Activated naive CD4-positive, alpha-beta T cell treated with anti-CD3 and anti-CD28 coated beads, Interleukin-2, amount 50 U/mL, for 24 hours (primary cell): ENCODE measurements around the gene CREBRF.
"Not testable (repeated sequence)": the region's sequence is repeated elsewhere in the genome, so short reads cannot be mapped to it uniquely, and the experiment has no call there.

Experiments used
- H3K27ac Mint-ChIP-seq: one replicate; pipeline ENCODE4 v1.8.0; 2021; ENCODE audit warnings: mild to moderate bottlenecking, mixed read lengths
- H3K27me3 Mint-ChIP-seq: one replicate; pipeline ENCODE4 v1.8.0; 2021; ENCODE audit warnings: mixed read lengths
- H3K36me3 Mint-ChIP-seq: one replicate; pipeline ENCODE4 v1.8.0; 2021; ENCODE audit warnings: mixed read lengths
- H3K4me1 Mint-ChIP-seq: one replicate; pipeline ENCODE4 v1.8.0; 2021; ENCODE audit warnings: mixed read lengths
- H3K4me3 Mint-ChIP-seq: one replicate; pipeline ENCODE4 v1.8.0; 2021; ENCODE audit warnings: mild to moderate bottlenecking, mixed read lengths
- H3K9me3 Mint-ChIP-seq: one replicate; pipeline ENCODE4 v1.8.0; 2021; ENCODE audit warnings: mixed read lengths

CREBRF gene

DNA sequence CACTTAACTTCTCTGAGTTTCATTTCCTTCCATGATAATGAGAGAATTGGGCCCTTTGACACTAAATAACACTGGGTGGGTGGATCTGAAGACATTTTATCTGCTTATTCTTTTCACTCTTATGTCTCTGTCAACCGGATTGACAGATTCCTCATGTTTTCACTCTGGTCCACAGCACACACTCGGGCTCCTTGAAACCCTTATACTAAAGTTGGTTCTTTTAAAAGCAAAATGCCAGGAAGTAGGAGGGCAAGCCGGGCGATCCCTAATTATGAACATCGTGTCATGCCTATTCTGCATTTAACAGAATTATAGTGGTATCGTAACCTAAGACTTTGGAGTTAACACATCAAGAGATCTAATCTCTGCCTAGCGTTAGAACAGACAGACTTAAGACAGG lies 28.2 kb upstream of the CREBRF start:
- no peak overlapping the region for H3K27ac Mint-ChIP-seq
- H3K4me1 Mint-ChIP-seq: peaks cover 16% of the 10 kb centered on the region

GRCh38 chr5:173028811-173029327 lies 27.3 kb upstream of the CREBRF start:
- H3K27me3 Mint-ChIP-seq: no peaks in the 10 kb centered on the region
- H3K36me3 Mint-ChIP-seq: peaks cover 5% of the 10 kb centered on the region
- no peak overlapping the region for H3K4me3 Mint-ChIP-seq
- H3K9me3 Mint-ChIP-seq: no peaks in the 10 kb centered on the region
- no peak overlapping the region for H3K27ac Mint-ChIP-seq
- H3K4me1 Mint-ChIP-seq: peaks cover 24% of the 10 kb centered on the region

More for the DNA sequence above, 28.2 kb upstream of the CREBRF start:
- peaks cover 3% of the 10 kb centered on the region for H3K36me3 Mint-ChIP-seq
- no peak overlapping the region for H3K4me3 Mint-ChIP-seq
- H3K27me3 Mint-ChIP-seq: no peaks in the 10 kb centered on the region
- no peaks in the 10 kb centered on the region for H3K9me3 Mint-ChIP-seq

DNA sequence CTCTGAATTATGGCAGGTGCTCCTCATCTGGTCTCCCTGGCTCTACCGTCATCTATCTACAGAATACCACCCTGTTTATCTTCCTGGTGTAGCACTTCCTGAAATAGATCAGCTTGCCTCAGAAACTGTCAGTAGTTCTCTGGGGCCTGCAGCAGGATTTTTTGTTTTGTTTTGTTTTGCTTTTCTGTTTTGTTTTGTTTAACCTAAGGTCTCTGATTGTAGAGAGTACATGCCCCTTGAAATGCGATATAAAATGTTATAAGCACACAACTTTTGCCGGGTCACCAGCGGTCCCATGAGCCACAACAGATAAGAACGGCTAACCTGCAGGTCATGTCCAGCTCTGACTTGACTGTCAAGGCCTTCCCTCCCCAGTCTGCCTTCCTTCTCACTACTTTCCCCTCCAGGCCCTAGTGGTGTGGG lies 26.6 kb upstream of the CREBRF start:
- H3K4me1 Mint-ChIP-seq: peaks cover 28% of the 10 kb centered on the region
- H3K4me3 Mint-ChIP-seq: no peak overlapping the region
- peaks cover 4% of the 10 kb centered on the region for H3K36me3 Mint-ChIP-seq

DNA sequence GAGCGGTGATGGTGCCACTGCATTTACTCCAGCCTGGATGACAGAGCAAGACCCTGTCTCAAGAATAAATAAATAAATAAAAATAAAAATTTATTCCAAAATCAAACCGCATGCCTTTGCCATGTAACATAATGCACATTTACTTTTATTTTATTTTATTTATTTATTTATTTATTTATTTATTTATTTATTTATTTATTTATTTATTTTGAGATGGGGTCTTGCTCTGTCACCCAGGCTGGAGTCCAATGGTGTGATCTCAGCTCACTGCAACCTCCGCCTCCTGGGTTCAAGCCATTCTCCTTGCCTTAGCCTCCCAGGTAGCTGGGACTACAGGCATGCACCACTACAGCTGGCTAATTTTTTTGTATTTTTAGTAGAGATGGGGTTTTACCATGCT lies 24.1 kb upstream of the CREBRF start:
- peak overlapping the region; percentile 82 for H3K27ac Mint-ChIP-seq
- H3K36me3 Mint-ChIP-seq: peaks cover 16% of the 10 kb centered on the region
- H3K4me1 Mint-ChIP-seq: peaks cover 41% of the 10 kb centered on the region
- not testable (repeated sequence) for H3K27me3 Mint-ChIP-seq, H3K9me3 Mint-ChIP-seq, H3K4me3 Mint-ChIP-seq

More for the DNA sequence above, 26.6 kb upstream of the CREBRF start:
- Mint-ChIP-seq H3K27me3 (no peaks in the 10 kb centered on the region), H3K27ac (no peak overlapping the region), H3K9me3 (no peaks in the 10 kb centered on the region)

DNA sequence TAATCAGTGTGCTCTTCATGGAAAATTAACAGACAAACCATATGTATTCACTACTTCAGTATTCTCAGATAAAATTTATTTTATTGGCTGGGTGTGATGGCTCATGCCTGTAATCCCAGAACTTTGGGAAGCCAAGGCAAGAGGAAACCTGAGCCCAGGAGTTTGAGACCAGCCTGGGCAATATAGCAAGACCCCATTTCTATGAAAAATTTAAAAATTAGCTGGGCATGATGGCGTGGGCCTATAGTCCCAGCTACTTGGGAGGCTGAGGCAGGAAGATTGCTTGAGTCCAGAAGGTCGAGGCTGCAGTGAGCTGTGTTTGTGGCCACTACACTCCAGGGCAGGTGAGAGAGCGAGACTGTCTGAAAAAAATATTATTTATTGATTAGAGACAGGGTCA lies 23.4 kb upstream of the CREBRF start:
- Mint-ChIP-seq H3K9me3 (no peaks in the 10 kb centered on the region), H3K27ac (peak overlapping the region; percentile 82), H3K4me3 (no peak overlapping the region), H3K4me1 (peaks cover 45% of the 10 kb centered on the region), H3K36me3 (peaks cover 16% of the 10 kb centered on the region), H3K27me3 (no peaks in the 10 kb centered on the region)

DNA sequence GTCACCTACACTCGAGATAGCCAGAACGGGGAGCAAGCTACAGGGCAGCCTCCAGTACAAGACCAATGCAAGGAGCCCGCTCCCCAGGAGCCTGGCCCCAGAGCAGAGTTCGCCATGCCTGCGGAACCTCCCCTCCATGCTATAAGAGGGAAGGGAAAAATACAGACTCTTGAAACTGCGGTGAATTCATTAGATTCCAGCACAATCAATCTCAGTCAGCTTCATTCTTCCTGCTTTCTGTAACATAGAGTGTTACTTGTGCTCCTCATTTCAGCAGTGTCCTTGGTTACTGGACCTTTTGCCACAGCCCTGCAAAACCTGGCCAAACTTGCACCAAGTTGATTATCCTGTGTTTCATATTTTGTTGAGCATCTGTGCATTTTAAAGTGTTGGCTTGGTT lies 22.2 kb upstream of the CREBRF start:
- H3K4me1 Mint-ChIP-seq: peaks cover 52% of the 10 kb centered on the region
- no peak overlapping the region for H3K4me3 Mint-ChIP-seq
- H3K27ac Mint-ChIP-seq: peak overlapping the region; percentile 76
- no peaks in the 10 kb centered on the region for H3K9me3 Mint-ChIP-seq
- peaks cover 16% of the 10 kb centered on the region for H3K36me3 Mint-ChIP-seq
- H3K27me3 Mint-ChIP-seq: no peaks in the 10 kb centered on the region

DNA sequence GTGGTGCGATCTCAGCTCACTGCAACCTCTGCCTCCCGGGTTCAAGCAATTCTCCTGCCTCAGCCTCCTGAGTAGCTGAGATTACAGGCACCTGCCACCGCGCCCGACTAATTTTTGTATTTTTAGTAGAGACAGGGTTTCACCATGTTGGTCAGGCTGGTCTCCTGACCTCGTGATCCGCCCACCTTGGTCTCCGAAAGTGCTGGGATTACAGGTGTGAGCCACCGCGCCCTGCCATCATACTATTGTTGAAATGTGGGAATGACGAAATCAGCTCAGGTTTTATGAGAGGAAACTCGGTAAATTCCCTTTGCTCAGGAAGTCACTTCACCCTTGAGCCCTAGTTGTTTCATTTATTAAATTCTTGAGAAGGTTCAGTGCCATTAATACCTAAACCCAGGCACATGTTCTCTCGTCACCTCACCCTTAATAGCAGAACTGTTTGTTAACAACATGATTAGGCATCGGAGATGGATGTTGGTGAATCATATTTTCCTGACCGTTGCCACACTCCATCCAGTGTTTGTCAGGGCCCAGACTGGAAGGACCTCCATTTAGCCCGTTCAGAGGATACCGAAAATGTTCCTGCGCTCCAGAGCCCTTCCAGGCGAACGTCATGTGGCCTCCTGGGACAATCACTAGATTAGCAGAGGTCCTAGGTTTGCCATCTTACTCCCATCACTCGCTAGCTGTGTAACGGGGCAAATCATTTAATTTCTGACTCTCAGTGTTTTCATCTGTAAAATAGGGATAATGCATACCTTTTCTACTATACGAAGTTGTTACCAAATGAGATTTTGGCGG lies 20.0 kb upstream of the CREBRF start:
- Mint-ChIP-seq H3K27me3 (no peaks in the 10 kb centered on the region), H3K36me3 (peaks cover 16% of the 10 kb centered on the region), H3K27ac (peak overlapping the region; percentile 93), H3K4me1 (peaks cover 69% of the 10 kb centered on the region), H3K9me3 (no peaks in the 10 kb centered on the region), H3K4me3 (peak overlapping the region; percentile 83)

DNA sequence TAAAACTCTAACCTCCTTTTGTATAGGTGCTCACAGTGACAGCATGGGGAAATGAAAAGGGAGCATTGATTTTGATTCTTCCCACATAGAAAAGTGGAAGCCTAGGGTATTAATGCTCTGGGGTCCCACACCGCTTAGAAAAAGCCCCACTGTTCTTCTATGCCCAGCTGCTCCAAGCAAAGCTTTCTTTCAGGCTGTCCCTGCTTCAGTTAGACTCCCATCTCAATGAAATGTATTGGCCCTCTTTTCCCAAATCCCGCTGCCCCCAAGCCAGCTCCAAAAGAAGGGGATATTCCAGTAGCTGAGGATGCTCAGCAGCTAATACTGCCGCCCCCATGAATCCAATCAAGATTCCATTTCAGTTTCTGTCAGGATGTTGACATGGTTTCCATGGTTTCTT lies 17.0 kb upstream of the CREBRF start:
- no peak overlapping the region for H3K4me3 Mint-ChIP-seq
- no peaks in the 10 kb centered on the region for H3K27me3 Mint-ChIP-seq
- H3K4me1 Mint-ChIP-seq: peaks cover 57% of the 10 kb centered on the region
- H3K9me3 Mint-ChIP-seq: no peaks in the 10 kb centered on the region
- H3K36me3 Mint-ChIP-seq: peaks cover 14% of the 10 kb centered on the region
- H3K27ac Mint-ChIP-seq: peak overlapping the region; percentile 79

DNA sequence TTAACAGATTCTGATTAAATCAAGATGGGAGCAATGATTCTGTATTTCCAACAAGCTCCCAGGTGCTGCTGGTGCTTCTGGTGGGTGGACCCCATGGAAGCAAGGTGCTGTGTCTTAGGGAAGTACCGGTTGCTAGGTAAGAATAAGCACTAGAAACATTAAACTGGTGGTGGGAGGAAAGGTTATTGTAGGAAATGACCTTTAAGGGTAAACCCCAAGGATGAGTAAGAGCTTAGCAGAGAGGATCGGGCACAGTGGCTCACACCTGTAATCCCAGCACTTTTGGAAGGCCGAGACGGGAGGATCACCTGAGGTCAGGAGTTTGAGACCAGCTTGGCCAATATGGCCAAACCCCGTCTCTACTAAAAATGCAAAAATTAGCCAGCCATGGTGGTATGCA lies 16.2 kb upstream of the CREBRF start:
- Mint-ChIP-seq H3K27me3 (no peaks in the 10 kb centered on the region), H3K36me3 (peaks cover 8% of the 10 kb centered on the region), H3K27ac (no peak overlapping the region), H3K4me1 (peaks cover 49% of the 10 kb centered on the region), H3K9me3 (no peaks in the 10 kb centered on the region), H3K4me3 (no peak overlapping the region)

DNA sequence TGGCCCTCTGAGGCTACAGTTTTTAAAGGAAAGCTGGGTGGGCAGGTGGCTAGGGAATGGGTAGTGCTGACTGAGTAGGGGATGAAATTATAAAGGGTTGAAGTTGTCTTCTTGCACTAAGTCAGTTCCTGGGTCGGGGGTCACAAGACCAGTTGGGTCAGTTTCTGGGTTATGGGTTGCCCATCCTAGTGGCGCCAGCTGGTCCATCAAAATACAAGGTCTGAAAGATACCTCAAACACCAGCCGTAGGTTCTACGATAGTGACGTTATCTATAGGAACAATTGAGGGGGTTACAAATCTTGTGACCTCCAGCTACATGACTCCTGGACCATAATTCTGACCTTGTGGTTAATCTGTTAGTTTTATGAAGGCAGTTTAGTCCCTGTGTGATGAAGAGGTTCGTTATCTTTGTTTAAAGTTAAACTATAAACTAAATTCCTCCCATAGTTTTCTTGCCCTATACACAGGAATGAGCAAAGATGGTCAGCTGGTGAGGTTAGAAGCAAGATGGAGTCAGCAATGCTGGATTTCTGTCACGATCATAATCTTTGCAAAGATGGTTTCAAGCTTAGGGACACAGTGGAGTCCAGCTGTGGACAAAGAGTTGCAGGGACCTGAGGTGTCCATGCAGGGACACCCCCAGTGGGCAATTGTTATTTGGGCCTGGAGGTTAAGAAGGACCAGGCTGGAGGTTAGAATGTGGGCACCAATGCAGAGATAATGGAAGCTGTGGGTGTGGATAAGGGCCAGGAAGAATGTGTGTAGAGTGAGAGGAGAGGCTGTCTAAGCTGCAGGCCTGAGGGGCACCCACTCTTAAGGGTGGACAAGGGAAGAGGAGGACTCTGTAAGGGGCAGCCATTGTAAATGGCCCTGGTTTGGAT lies 14.0 kb upstream of the CREBRF start:
- H3K4me1 Mint-ChIP-seq: peaks cover 28% of the 10 kb centered on the region
- H3K27ac Mint-ChIP-seq: no peak overlapping the region
- no peak overlapping the region for H3K4me3 Mint-ChIP-seq
- H3K27me3 Mint-ChIP-seq: no peaks in the 10 kb centered on the region
- no peaks in the 10 kb centered on the region for H3K36me3 Mint-ChIP-seq
- H3K9me3 Mint-ChIP-seq: no peaks in the 10 kb centered on the region

GRCh38 chr5:173042763-173043107 lies 13.4 kb upstream of the CREBRF start:
- Mint-ChIP-seq H3K27ac (no peak overlapping the region), H3K27me3 (no peaks in the 10 kb centered on the region), H3K36me3 (no peaks in the 10 kb centered on the region), H3K4me1 (peaks cover 27% of the 10 kb centered on the region), H3K9me3 (no peaks in the 10 kb centered on the region), H3K4me3 (no peak overlapping the region)

DNA sequence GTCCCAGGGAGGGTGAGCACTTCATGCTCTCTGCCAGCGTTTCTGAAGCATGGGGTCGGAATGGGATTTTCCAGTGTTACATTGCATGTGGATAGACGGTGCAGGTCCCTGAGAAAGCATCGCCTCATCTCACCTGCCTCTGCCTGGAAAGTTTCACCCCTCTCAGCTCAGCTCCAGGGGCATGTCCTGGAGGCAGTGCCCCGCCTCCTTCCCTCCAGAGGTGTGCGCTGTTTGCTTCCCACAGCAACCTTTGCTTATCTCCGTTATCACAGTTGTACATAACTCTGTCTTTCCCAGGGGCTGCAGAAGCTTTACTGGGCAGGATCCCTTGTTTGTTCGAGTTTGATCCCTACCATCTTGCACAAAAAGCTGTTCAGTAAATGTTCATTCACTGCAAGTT lies 10.7 kb upstream of the CREBRF start:
- H3K27ac Mint-ChIP-seq: no peak overlapping the region
- no peak overlapping the region for H3K4me3 Mint-ChIP-seq
- H3K9me3 Mint-ChIP-seq: no peaks in the 10 kb centered on the region
- no peaks in the 10 kb centered on the region for H3K36me3 Mint-ChIP-seq
- H3K27me3 Mint-ChIP-seq: no peaks in the 10 kb centered on the region
- H3K4me1 Mint-ChIP-seq: peaks cover 9% of the 10 kb centered on the region

DNA sequence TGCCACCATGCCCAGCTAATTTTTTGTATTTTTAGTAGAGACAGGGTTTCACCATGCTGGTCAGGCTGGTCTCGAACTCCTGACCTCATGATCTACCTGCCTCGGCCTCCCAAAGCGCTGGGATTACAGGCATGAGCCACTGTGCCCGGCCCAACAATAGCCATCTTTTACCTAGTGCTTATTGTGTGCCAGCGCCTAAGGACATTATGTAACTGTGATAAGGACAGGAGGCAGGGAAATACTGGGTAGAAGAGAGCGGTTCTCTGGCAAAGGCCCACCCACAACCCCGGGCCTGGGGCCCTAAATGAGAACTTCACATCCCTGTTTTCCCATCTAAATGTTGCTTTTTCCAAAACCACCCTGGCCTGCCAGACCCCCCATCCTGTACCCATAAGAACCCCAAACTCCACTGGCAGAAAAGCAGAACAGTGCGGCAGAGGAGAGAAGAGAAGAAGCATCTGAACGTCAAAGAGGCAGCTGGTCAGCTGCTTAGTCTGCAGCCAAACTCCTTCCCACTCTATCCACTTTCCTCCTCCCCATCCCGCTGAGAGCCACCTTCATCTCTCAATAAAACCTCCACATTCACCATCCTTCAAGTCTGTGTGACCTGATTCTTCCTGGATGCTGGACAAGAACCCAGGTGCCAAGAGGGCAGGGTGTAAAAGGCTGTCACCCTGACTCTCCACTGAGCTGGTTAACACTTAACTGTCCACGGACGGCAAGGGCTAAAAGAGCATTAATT lies 8.9 kb upstream of the CREBRF start:
- H3K27ac Mint-ChIP-seq, H3K36me3 Mint-ChIP-seq, H3K27me3 Mint-ChIP-seq, H3K9me3 Mint-ChIP-seq, H3K4me3 Mint-ChIP-seq: not testable (repeated sequence)
- H3K4me1 Mint-ChIP-seq: peaks cover 13% of the 10 kb centered on the region

- Mint-ChIP-seq H3K4me3 (no peak overlapping the region), H3K27ac (no peak overlapping the region), H3K9me3 (no peaks in the 10 kb centered on the region), H3K27me3 (no peaks in the 10 kb centered on the region), H3K36me3 (no peaks in the 10 kb centered on the region), H3K4me1 (peaks cover 13% of the 10 kb centered on the region)
Observed at GRCh38 chr5:173047838-173048105, 8.4 kb upstream of the CREBRF start.

DNA sequence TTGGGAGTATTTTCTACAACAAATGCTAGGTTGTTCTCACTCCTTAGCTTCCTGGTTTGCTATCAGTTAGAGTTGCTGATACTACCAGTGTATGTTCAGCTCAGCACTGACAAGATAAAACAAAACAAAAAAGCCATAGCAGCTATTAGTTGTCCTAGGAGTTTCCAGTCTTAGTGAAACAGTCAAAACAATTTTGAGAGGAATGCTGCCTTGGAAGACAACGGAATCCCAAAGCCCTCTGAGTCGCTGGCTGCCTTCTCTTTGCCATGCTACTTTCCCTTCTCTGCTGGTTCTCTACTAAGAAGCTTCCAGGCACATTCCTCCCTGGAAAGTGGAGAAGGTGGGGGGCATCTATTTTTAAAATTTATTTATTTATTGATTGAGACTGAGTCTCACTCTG lies 5.4 kb upstream of the CREBRF start:
- H3K4me3 Mint-ChIP-seq: no peak overlapping the region
- no peak overlapping the region for H3K27ac Mint-ChIP-seq
- no peaks in the 10 kb centered on the region for H3K36me3 Mint-ChIP-seq
- no peaks in the 10 kb centered on the region for H3K27me3 Mint-ChIP-seq
- H3K9me3 Mint-ChIP-seq: no peaks in the 10 kb centered on the region
- H3K4me1 Mint-ChIP-seq: peaks cover 38% of the 10 kb centered on the region

DNA sequence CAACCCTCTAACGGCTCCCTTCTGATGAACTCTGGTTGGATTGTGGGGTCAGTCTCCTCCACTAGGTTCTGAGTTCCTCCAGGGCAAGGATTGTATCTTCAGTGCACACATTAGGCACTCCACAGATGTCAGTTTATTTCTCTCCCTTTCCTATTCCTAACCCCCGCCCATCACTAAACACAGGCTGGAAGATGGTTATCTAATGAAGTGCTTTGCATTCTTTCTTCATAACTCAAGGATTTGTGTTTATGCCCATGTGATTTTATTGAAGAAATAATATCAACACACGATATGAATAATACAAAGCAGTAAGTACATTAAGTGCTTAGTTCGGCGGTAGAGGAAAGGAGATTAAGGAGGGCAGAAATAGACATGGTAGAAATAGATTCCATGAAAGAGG lies 4.4 kb upstream of the CREBRF start:
- Mint-ChIP-seq H3K36me3 (no peaks in the 10 kb centered on the region), H3K9me3 (no peaks in the 10 kb centered on the region), H3K4me1 (peaks cover 40% of the 10 kb centered on the region), H3K27me3 (no peaks in the 10 kb centered on the region), H3K27ac (no peak overlapping the region), H3K4me3 (no peak overlapping the region)
